Measurements from ENCODE around the gene ARMC3.
"Not testable (repeated sequence)": the region's sequence is repeated elsewhere in the genome, so short reads cannot be mapped to it uniquely, and the experiment has no call there.

Gene ARMC3

DNA sequence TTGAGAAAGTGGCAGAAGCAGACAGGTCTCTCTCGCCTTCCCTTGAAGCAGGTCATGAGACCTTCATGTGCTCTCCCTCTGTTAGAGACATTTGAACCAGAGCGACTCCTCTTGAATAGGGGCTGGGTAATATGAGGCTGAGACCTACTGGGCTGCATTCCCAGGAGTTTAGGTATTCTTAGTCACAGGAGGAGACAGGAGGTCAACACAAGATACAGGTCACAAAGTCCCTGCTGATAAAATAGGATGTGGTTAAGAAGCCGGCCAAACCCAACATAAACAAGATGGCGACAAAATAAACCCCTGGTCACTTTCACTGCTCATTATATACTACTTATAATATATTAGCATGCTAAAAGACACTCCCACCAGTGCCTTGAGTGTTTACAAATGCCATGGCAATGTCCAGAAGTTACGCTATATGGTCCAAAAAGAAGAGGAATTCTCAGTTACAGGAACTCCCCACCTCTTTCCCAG lies 124.0 kb downstream of the ARMC3 start:
- no peak for DNase-seq

DNA sequence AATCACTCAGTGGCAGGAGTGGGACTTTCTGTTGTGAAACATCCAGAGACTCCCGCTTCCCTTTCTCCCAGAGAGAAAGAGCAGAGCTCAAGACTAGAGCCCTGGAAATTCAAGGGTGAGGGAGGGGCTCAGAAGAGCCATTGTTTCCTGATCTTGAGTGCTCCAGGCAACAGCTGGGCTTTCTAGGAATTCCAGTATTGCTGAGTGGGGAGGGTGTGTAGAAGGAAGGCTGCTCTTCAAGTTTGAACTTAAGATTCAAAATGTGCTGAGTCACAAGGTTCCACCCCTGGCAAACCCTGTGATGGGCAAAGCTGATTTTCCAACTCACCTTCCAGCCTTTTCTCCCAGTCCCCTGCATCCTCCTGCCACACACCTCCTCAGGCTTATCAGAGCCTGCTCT lies 125.2 kb downstream of the ARMC3 start:
- DNase-seq, result no peak

DNA sequence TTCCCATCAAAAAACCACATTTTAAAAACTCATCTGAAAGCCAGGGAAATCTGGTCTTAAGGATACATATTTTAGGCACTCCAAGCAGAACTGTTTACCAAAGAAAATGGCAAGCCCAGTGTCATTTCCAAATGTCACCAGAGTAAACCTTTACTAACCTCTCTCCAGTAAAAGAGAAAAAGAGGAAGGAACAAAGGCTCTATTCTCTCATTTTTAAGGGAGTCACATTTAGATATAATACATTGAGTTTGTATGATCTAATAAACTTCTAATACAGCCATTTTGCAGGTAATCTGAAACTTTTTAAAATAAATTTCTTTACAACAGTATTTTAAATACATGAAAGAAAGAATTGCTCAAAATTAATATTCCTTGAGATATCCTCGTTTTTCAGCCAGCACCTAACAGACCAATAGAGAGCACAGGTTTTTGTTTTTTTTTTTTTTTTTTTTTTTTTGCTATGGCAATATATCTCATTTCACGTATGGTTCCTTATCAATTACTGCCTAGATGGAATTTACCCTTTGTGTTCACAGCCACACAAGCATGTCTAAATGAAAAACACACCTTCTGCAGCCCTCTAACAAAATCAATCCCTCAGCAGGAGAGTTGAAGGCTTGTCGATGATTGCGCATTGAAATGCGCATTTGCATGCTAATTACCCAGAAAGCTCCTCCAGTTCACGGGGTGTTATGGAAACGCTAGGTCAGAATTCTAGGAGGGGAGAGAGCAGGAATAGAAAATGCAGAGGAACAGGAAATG lies 127.8 kb downstream of the ARMC3 start:
- no peak for DNase-seq

- DNase-seq, result no peak
Observed at GRCh38 chr10:23056186-23056579, 128.3 kb downstream of the ARMC3 start.

DNA sequence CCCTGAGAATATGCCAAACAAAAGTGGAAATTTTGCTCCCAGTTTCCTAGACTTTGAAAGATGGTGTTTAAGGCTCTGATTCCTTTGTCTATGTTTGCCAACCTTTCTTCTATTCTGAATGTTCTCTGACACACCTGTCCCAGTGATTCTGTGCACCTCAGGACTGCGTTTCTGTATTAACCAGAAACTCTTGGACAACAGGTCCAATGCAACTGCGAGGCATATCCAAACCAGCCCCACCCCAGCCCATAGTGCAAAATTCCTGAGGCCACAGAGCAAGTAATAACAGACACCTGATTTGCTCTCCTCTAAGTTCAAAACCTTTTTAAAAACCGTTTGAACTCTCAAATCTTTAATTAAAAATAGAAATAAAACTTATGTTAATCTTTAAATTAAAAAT lies 130.5 kb downstream of the ARMC3 start:
- no peak for DNase-seq

DNA sequence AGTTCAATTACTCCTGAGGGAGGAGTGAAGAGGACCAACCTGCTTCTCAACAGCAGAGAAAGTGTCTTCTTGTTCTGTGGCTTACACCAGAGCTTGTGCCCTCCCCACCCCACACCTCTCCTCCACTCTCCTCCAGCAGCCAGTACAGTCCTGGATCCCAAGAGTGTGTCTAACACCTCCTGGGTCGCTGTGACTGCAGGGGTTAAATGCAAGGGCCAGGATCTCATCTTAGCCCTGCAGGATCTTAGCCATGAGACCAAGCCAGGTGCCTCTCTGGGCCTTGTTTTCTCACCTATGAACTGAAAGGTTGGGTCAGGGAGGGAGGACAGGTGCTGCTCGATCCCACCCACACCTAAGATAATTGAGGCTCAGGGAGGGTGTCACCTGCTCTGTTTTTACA lies 133.1 kb downstream of the ARMC3 start:
- no peak for DNase-seq

GRCh38 chr10:23063045-23063972 lies 135.5 kb downstream of the ARMC3 start:
- DNase-seq, result no peak

DNA sequence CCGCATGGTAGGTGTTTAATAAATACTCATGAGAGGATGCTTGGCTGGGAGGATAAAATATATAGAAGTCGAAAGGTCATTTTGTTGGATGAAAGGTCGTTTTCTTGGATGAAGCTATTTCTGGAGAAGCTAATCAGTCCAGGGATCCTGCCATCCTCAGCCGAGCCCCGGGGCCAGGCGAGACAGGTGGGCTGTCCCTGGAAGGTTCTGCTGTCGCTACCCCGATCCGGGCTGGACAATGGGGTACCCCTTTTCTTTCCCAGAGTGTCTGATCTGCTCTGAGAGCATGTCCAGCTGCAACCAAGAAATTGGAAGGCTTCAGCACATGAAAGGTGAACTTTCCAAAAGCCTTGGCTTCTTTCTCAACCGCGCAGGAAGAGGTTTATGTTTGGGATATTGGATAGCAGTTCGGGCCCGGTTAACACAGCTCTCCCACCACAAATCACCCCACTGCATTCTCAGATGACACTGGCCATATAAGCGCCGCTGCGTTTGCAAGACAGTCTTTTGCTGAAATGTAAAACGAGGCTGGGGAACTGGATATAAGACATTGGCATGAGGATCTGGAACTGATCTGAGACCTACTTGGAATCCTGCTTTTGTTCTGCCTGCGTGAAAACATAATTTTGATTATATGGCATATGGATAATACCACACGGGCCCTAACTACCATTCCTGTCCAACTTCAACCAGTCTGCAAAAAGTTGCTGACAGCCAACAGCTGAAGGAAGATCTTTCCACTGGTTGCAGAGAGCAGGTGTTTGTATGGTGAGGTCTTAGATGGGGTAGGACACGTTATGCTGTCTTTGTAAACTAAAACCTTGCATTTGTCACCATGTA lies 136.3 kb downstream of the ARMC3 start:
- no peak for DNase-seq

DNA sequence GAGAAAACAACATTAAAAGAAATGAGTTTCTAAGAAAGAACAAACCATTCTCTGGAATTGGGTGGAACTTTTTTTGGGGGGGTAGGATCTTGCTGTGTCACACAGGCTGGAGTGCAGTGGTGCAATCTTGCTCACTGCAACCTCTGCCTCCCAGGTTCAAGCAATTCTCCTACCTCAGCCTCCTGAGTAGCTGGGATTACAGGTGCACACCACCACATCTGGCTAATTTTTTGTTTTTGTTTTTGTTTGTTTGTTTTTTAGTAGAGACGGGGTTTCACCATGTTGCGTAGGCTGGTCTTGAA lies 136.9 kb downstream of the ARMC3 start:
- DNase-seq, result not testable (repeated sequence)

DNA sequence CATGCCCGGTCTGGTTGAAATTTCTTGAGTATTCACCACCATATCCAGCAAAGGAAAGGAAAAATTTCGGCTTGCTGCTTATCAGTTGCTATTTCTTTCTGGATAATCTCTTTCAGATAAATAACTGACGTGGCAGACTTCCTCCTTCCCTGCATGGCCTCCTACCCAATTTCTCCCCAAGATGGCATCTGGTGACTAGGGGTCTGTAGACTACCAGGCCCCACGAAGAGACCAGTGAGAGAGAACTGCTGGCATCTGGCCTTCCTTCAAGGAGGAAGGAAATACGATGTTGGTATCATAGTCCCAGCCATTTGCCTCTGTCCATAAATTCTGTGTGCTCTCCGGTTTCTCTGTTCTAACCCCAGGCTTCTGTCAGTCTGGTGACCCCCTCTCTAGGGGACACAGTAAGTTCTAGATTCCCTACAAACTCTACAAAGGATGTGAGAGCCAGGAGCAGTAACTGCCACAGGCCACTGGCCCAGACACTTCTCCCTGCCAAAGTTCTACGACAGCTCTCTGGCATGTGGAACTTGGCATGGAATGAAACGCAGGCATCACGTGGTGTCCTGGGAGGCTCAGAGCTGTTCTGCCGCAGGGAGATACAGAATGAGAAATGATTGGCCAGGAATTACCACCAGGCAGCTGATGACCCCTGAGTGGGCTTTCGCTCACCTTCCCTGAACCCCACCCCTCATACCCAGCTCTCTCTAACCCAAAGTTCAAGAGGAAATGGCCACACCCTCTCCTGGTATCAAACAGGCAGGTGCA lies 137.5 kb downstream of the ARMC3 start:
- DNase-seq, result no peak

- DNase-seq, result no peak
Observed at GRCh38 chr10:23067337-23067736, 139.5 kb downstream of the ARMC3 start.

DNA sequence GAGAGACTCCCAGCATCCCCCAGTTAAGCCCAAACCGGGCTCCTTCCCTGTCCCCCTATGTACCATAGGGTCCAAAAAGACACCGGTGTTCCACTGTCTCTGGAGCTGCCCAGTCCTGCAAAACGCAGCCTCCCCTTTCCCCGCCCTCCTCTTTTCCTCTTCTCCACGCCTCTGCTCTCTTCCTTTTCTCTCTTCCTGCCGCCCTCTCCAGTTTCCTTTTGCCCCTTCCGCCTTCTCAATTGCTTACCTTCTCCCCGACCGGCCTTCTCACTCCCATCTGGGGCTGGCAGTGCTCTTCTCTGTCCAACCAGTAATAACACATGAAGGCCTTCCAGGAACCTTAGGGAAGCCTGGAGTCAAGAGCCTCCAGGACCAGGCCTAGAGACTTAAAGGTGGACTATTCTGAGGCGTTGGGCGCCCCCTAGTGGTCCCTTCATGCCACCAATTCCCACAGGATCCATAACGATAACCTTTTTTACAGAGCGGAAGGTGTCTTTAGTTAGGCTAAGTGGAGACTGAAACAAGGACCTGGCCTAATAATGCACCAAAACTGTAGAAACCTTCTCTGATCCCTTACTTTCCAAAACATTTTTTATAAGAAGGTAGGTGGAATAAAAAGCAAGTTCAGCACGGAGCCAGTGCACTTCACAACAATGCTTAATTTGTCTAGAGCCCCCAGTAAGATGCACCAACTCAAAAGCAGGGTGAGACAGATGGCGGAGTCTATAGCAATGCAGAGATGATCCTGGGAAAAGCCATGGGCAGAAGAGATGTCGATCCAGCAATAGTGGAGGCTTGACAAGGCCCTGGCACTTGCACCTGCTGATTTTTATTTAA lies 140.3 kb downstream of the ARMC3 start:
- DNase-seq, result peak; percentile 65

DNA sequence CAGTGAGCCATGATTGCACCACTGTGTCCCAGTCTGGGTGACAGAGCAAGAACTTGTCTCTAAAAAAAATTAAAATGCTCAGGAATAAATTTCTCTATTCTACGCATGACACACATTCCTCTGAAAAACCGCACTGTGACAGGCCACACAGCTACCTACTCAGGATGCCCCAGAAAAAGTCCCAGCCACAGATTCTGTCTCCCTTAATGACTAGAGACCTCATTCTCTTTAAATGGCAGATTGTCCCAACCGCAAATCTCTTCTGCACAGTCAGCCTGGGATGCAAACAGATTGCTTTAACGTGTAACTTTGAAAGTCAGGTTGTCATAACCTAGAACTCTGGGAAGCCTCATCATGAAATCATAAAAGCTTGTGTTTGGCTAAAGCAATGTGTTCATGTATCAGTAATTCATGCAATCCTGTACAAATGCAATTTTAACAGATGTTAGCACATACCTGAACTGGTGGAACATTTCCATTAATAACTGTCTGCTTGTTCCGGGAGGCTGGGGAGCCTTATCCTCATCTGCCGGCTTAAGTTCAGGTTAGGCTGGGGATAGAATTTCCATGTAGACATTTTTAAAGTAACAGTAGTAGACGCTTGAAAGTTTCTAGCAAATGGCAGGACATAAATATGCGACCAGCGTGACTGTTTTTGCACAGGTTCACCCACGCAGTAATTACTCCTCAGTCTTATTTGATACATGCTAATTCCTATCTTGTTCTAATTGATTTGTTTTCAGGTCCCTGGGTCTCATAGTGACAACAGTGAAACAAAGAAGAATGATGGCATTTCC lies 141.4 kb downstream of the ARMC3 start:
- no peak for DNase-seq

GRCh38 chr10:23070092-23070912 lies 142.4 kb downstream of the ARMC3 start:
- not testable (repeated sequence) for DNase-seq

GRCh38 chr10:23070913-23071218 lies 143.0 kb downstream of the ARMC3 start:
- DNase-seq, result no peak

DNA sequence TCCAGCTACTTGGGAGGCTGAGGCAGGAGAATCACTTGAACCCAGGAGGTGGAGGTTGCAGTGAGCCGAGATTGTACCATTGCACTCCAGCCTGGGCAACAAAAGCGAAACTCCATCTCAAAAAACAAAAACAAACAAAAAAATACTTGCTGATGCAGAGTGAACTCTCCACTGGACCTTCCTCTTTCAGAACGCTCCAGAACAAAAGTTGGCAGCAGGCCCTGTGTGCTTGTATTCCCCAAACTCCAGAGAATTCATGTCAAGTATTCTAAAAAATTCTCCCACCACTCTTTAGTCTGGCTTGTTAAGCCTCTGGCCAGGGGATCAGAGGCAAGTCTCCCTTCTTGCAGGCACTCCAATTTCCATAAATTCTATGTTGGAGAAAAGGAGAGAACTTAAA lies 144.7 kb downstream of the ARMC3 start:
- not testable (repeated sequence) for DNase-seq

DNA sequence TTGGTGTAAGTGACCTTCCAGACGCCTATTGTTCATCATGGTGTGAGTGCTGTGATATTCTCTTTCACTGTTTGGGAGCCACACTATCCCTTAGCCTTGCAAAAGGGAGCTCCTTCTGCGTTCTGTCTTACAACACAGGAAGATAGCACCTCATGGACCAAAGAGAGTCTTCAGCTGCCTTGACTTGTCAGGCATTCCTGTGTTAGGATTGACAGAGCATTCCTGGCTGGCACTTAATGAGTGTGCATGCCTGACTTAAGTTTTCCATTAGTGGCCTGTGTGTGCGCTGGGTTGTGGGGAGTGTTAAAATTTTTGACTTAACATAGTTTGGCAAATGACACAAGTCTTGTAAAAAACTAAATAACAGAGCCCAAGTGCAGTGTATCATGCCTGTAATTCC lies 145.7 kb downstream of the ARMC3 start:
- DNase-seq, result no peak

DNA sequence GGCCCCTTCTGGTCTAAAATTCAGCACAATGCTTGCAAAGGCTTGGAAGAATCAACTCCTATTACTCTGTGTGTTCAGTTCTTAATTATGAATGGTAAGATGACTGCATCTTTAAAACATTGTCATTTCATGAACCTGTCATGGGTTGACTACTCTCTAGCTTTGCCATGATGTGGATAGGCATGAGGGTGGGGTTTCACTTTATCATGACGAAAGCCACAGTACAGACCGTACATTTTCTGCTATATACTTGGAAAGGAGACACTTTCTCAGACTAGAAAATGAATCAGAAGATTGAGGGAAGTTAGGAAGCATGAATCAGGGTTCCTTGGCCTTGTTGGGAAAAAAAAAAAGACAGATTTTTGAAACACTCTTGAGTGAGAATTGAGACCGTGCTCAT lies 147.8 kb downstream of the ARMC3 start:
- DNase-seq, result no peak

DNA sequence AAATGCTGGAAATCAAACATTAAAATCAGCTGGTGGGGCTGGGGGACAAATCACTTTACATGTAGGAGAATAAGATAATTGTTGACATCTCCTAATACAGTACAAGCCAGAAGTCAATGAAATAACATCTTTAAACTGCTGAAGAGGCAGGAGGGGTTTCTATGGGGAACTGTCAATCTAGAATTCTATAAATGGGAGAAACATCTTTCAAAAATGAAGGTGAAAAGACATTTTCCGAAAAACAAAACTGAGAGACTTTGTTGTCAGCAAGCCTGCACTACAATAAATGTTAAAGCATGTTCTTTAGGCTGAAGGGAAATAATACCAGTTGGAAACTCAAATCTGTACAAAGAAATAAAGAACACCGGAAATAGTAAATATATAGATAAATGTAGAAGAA lies 150.3 kb downstream of the ARMC3 start:
- DNase-seq, result no peak

DNA sequence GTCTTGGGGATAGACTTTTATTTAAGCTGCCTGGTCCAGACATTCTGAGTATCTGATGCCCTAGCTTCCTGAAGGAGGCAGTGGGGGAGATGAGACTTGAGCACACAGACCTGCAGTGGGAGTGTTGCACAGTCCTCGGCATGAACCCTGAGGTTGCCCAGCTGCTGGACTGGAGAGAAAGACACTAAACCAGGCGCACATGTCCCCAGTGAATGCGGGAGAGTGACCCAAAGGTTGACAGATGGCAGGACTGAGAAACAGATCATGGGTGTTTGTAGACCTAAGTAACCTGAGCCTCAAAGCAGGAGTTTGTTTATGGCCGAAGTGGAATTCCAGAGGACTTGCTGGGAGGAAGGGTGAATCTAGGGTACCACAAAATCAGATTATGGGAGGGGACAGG lies 151.8 kb downstream of the ARMC3 start:
- no peak for DNase-seq

Measured in activated naive CD4-positive, alpha-beta T cell treated with anti-CD3 and anti-CD28 coated beads, Interleukin-2, amount 50 U/mL, for 16 hours (primary cell).